OCI-LY7 (cell line): ENCODE results near the gene RXRA. TPM values are rescaled to one million over a fixed set of nuclear protein-coding genes. Genes with fewer than 3 reads are reported as not detected.
"Not testable (repeated sequence)": the region's sequence is repeated elsewhere in the genome, so short reads cannot be mapped to it uniquely, and the experiment has no call there.

Source experiments
- BruUV-seq: library from RNA; stranded (reverse); fragments of 400-500 nt; replicated peaks from 2 replicates; lab custom pipeline; 2021; lab: Mats Ljungman, UMichigan
- CTCF ChIA-PET: fragments of 300-600 bp; sonication (Branson Sonifier 250); formaldehyde crosslinking; loops from one replicate; lab custom pipeline; 2022; ENCODE audit warnings: antibody characterized with exemption; ENCODE audit not compliant: unreplicated experiment; lab: Charles Lee
- POLR2A ChIA-PET: fragments of 300-600 bp; sonication (Branson Sonifier 250); formaldehyde crosslinking; loops from one replicate; lab custom pipeline; 2022; ENCODE audit warnings: antibody characterized with exemption; lab: Charles Lee
- DNase-seq: peaks from one replicate; pipeline ENCODE4 v3.0.0-alpha.2; 2015; ENCODE audit warnings: low spot score
- H2AFZ ChIP-seq: fragments of 200-600 bp; sonication (generic), shearing (Covaris generic); 2 replicates; pipeline ENCODE4 v1.6.1; 2014; ENCODE audit warnings: mild to moderate bottlenecking, antibody characterized with exemption, low read length, moderate library complexity
- H3K27ac ChIP-seq: fragments of 200-600 bp; sonication (generic); 2 replicates; pipeline ENCODE4 v1.5.1; 2014; ENCODE audit warnings: mixed run types, low read depth, mild to moderate bottlenecking, moderate library complexity, low read length, inconsistent platforms; ENCODE audit not compliant: poor library complexity, severe bottlenecking
- H3K36me3 ChIP-seq: fragments of 200-600 bp; sonication (generic); 2 replicates; pipeline ENCODE4 v1.6.1; 2014; ENCODE audit warnings: mild to moderate bottlenecking, antibody characterized with exemption, low read length, moderate library complexity, mixed read lengths; ENCODE audit not compliant: insufficient read depth
- H3K4me1 ChIP-seq: fragments of 200-600 bp; sonication (generic); 2 replicates; pipeline ENCODE4 v1.5.1; 2014; ENCODE audit warnings: mild to moderate bottlenecking, low read length; ENCODE audit not compliant: insufficient read depth, poor library complexity, severe bottlenecking
- H3K4me2 ChIP-seq: fragments of 200-600 bp; sonication (generic); 2 replicates; pipeline ENCODE4 v1.6.1; 2014; ENCODE audit warnings: mild to moderate bottlenecking, low read length
- H3K4me3 ChIP-seq: fragments of 200-600 bp; sonication (generic); 2 replicates; pipeline ENCODE4 v1.5.1; 2014; ENCODE audit warnings: mild to moderate bottlenecking, low read depth, low read length; ENCODE audit not compliant: poor library complexity, severe bottlenecking
- H3K79me2 ChIP-seq: fragments of 200-600 bp; sonication (generic); 2 replicates; pipeline ENCODE4 v1.6.1; 2016; ENCODE audit warnings: low read depth, mild to moderate bottlenecking, low read length, moderate library complexity, mixed read lengths; ENCODE audit not compliant: insufficient read depth
- H3K9me2 ChIP-seq: fragments of 200-600 bp; sonication (generic); 2 replicates; pipeline ENCODE4 v1.6.1; 2016; ENCODE audit warnings: mild to moderate bottlenecking, low read length, mixed read lengths; ENCODE audit not compliant: insufficient read depth
- H3K9me3 ChIP-seq: fragments of 200-600 bp; sonication (generic); 2 replicates; pipeline ENCODE4 v1.6.1; 2014; ENCODE audit warnings: mild to moderate bottlenecking, mixed run types, low read length, mixed read lengths
- H4K20me1 ChIP-seq: fragments of 200-600 bp; sonication (generic); 2 replicates; pipeline ENCODE4 v1.6.1; 2014; ENCODE audit warnings: mild to moderate bottlenecking, antibody characterized with exemption, low read length, moderate library complexity, mixed read lengths; ENCODE audit not compliant: insufficient read depth
- EZH2phosphoT487 ChIP-seq: fragments of 200-600 bp; sonication (generic); IDR thresholded peaks from 2 replicates; pipeline ENCODE4 v1.6.1; 2018; ENCODE audit warnings: low read depth, borderline replicate concordance, mild to moderate bottlenecking, mixed run types, antibody characterized with exemption, low read length, moderate library complexity, mixed read lengths
- intact Hi-C: fragments of 100-400 bp; cut with micrococcal nuclease; formaldehyde crosslinking; loops from one replicate; pipeline ENCODE4 v1.10.0; 2022; ENCODE audit not compliant: unreplicated experiment
- total RNA-seq, 2 experiments: library from RNA; depleted of rRNA in 1 of 2; stranded (reverse); fragments of >200 nt in 1 of 2; shearing (Covaris generic) in 1 of 2; gene quantifications; 2 replicates each; pipeline ENCODE4 v1.2.3, GENCODE V29; 2014 to 2022
- TF ChIP-seq, protein P1 (sequence below): fragments of 200-600 bp; sonication (generic); conservative IDR thresholded peaks from 2 replicates; pipeline ENCODE4 v1.5.1; 2014; ENCODE audit warnings: mild to moderate bottlenecking, antibody characterized with exemption, low read length, moderate library complexity, mixed read lengths

The RXRA gene
- total RNA-seq, 2 experiments from 2014 or later, result 0.25 to 0.40 TPM

DNA sequence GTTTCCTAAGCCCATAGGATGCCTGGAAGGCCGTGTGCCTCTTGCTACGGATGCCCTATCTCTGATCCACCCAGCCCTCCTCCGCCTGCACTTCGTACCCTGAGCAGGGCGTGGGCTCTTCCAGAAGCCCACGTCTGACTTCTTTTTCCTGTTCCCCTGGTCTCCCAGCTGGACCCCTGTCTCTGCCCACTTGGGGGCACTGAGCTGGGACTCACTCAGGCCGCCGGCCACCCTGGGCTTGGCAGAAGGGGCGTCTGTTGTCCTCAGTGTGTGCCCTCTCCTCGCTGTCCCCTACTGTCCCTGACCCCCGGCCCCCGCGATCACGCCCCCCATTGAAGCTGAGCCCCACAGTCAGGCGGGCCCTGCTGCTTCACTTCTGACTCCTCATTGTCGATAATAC is 22.0 kb upstream of the RXRA start:
- H3K4me1 ChIP-seq, result no peaks in the 10 kb centered on the region
- DNase-seq, result no peak
- TF ChIP-seq EZH2phosphoT487, result no peak
- TF ChIP-seq, protein P1, sequence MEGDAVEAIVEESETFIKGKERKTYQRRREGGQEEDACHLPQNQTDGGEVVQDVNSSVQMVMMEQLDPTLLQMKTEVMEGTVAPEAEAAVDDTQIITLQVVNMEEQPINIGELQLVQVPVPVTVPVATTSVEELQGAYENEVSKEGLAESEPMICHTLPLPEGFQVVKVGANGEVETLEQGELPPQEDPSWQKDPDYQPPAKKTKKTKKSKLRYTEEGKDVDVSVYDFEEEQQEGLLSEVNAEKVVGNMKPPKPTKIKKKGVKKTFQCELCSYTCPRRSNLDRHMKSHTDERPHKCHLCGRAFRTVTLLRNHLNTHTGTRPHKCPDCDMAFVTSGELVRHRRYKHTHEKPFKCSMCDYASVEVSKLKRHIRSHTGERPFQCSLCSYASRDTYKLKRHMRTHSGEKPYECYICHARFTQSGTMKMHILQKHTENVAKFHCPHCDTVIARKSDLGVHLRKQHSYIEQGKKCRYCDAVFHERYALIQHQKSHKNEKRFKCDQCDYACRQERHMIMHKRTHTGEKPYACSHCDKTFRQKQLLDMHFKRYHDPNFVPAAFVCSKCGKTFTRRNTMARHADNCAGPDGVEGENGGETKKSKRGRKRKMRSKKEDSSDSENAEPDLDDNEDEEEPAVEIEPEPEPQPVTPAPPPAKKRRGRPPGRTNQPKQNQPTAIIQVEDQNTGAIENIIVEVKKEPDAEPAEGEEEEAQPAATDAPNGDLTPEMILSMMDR, result no peak
- no peak overlapping the region for H2AFZ ChIP-seq
- H3K4me3 ChIP-seq, result no peak overlapping the region
- no peak overlapping the region for H3K27ac ChIP-seq
- H3K36me3 ChIP-seq, result no peaks in the 10 kb centered on the region
- intact Hi-C loops, result no loop called here
- no peaks in the 10 kb centered on the region for H3K79me2 ChIP-seq
- no peak overlapping the region for H3K4me2 ChIP-seq
- H3K9me3 ChIP-seq, result no peaks in the 10 kb centered on the region
- H4K20me1 ChIP-seq, result no peaks in the 10 kb centered on the region
- ChIA-PET CTCF (no interaction called here), POLR2A (no interaction called here)
- no peaks in the 10 kb centered on the region for H3K9me2 ChIP-seq
- no TSS peak for BruUV-seq

DNA sequence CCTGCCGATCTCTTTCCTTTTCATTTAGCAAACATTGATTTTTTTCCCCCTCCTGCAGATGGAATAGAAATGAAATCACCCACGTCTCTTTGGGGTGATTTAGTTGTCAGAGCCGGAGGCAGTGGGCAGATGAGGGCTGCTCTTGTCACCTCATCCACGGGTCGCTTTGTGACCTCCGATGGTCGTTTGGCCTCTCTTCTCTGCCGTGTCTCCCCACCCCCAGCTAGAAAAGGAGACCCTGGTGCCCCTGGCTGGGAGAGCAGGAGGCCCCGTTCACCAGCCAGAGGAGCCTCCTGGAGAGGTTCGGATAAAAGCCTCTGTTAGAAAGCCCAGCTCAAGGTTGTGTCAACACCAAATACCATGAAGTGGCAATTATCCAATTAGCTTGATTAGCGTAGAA is 21.6 kb upstream of the RXRA start:
- no TSS peak for BruUV-seq
- ChIA-PET POLR2A (no interaction called here), CTCF (no interaction called here)
- no peak overlapping the region for H2AFZ ChIP-seq
- no peaks in the 10 kb centered on the region for H3K9me2 ChIP-seq
- no peaks in the 10 kb centered on the region for H3K4me1 ChIP-seq
- no peaks in the 10 kb centered on the region for H3K79me2 ChIP-seq
- intact Hi-C loops, result no loop called here
- H3K36me3 ChIP-seq, result no peaks in the 10 kb centered on the region
- no peak for TF ChIP-seq EZH2phosphoT487
- TF ChIP-seq, protein P1, result no peak
- H3K4me2 ChIP-seq, result no peak overlapping the region
- H4K20me1 ChIP-seq, result no peaks in the 10 kb centered on the region
- H3K27ac ChIP-seq, result no peak overlapping the region
- no peak overlapping the region for H3K4me3 ChIP-seq
- no peak for DNase-seq
- H3K9me3 ChIP-seq, result no peaks in the 10 kb centered on the region

DNA sequence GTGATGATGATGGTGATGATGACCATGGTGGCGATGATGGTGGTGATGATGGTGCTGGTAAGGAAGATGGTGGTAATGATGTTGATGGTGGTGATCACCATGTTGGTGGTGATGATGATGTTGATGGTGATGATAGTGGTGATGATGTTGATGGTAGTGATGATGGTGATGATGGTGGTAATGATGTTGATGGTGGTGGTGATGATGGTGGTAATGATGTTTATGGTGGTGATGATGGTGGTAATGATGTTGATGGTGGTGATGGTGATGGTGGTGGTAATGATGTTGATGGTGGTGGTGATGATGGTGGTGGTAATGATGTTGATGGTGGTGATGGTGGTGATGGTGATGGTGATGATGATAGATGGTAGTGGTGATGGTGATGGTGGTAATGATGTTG is 20.7 kb upstream of the RXRA start:
- H3K79me2 ChIP-seq, result no peaks in the 10 kb centered on the region
- intact Hi-C loops, result no loop called here
- TF ChIP-seq, protein P1, result no peak
- no peak for TF ChIP-seq EZH2phosphoT487
- ChIA-PET POLR2A (no interaction called here), CTCF (no interaction called here)
- H3K9me2 ChIP-seq, result no peaks in the 10 kb centered on the region
- no peaks in the 10 kb centered on the region for H3K9me3 ChIP-seq
- H3K4me1 ChIP-seq, result no peaks in the 10 kb centered on the region
- BruUV-seq, result no TSS peak
- H2AFZ ChIP-seq, result no peak overlapping the region
- H3K27ac ChIP-seq, result no peak overlapping the region
- no peaks in the 10 kb centered on the region for H4K20me1 ChIP-seq
- no peak overlapping the region for H3K4me3 ChIP-seq
- H3K36me3 ChIP-seq, result no peaks in the 10 kb centered on the region
- DNase-seq, result no peak
- no peak overlapping the region for H3K4me2 ChIP-seq

- H3K9me2 ChIP-seq, CTCF ChIA-PET, H3K4me2 ChIP-seq, H3K4me1 ChIP-seq, POLR2A ChIA-PET, BruUV-seq, H3K4me3 ChIP-seq, DNase-seq, H3K27ac ChIP-seq, H3K79me2 ChIP-seq, H3K36me3 ChIP-seq, H2AFZ ChIP-seq, intact Hi-C loops, H3K9me3 ChIP-seq, H4K20me1 ChIP-seq: not testable (repeated sequence)
These were observed 20.2 kb upstream of the RXRA start for GRCh38 chr9:134306042-134306441.
